ENCODE data around the gene ARVCF.

ARVCF gene

GRCh38 chr22:19984851-19985811 lies 31.5 kb downstream of the ARVCF start:
- no peak for DNase-seq

GRCh38 chr22:19984201-19984753 lies 32.3 kb downstream of the ARVCF start:
- no peak for DNase-seq

- no peak for DNase-seq
Measured at GRCh38 chr22:19983741-19984140, 32.9 kb downstream of the ARVCF start.

DNA sequence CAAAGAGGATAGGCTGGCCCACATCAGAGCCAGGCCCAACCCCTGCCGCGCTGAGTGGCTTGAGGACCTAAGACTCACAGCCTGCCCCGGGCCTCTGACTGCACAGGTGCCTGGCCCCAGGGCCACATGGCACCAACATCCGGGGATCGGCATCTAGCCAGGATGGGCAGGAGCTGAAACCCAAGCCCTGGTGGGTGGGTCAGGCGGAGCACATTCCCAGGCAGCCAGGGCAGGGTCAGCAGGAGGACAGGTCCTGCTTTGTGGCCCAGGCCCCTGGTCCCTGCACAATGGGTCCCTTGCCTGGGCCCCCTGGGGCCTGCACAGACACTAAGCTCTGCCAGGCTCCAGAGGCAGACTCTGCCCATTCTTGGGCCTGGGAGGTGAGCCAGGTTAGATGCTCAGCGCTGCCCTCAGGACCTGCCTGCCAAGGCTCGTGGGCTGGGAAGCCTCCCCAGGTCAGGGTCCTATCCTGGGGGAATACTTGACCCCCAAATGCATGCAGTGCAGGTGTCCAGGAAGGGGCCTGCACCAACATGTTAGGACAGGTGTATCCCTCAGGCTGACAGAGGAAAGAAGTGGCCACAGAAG lies 33.5 kb downstream of the ARVCF start:
- DNase-seq = no peak

DNA sequence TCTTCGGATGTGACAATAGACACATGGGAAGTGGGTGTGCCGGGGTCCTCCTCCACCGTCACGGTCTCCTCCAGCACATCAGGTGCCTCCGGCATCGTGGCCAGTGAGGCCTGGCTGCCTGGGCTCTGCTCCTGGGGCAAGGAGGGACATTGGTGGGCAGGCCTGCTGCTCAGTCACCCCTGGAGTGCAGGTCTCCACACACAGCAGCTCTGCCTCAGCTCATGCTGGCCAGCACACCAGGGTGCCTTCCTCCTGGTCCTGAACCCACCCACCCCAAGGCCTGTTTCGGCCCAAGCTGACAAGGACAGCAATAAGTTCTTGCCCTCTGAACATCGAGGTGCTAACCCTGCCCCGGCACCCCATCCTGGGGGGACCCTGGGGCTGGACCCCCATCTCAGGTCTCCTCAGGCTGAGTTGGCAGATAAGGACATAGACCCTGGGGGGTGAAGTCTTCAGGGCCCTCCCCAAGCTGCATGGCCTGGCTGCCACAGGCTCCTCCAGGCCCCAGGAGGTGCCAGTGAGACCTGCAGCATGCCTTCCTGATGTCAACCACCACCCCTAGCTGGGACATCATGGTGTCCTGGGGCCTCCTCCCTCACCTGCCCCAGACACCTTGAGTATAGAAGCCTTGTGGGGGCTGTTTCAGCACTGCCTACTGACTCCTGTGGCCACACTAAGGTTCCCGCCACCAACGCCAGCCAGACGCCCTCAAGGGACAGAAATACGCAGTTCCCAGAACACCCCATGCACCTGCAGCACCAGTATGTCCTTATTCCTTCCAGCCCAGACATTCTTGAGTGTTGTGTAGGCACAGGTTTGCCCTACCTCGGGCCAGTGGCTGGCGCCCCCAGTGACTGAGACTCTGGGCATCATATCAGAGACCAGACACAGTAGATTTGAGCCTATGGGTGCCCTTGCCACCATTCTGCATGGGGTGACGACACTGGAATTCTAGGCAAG lies 34.4 kb downstream of the ARVCF start:
- DNase-seq = no peak

DNA sequence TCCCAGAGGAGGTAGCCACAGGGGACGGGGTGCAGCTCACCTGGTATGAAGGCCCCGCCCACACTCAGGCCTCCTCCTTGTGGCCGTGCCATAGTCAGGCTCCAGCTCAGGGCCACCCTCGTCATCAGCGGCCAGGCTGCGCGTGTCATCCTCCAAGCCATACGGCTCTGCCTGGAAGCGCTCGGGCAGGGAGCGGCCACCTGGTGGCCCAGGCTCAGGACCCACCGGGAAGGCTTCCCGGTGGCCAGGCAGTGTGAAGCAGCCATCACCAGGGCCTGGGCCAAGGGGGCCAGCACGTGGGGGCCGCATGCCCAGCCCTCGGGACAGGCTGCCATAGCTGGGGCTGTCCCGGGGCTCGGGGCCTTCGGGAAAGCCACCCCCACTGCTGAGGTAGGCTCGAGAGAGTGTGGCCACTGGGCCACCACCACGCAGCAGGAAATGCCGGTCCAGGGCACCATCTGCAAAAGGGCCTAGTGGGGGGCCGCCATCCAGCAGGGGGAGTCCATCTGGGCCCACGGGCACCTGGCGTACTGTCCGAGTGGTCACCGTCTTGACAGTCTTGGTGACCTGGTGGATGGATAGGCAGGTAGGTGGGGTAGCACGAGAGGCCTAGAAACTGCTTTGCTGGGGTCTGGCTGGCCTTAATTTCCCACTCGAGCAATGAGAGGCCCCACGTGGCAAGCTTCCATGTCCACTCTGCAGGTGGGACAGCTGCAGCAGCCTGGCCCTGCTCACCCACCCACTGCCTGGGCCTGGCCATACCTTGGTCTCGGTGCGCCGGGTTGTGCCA lies 35.3 kb downstream of the ARVCF start:
- DNase-seq = no peak

DNA sequence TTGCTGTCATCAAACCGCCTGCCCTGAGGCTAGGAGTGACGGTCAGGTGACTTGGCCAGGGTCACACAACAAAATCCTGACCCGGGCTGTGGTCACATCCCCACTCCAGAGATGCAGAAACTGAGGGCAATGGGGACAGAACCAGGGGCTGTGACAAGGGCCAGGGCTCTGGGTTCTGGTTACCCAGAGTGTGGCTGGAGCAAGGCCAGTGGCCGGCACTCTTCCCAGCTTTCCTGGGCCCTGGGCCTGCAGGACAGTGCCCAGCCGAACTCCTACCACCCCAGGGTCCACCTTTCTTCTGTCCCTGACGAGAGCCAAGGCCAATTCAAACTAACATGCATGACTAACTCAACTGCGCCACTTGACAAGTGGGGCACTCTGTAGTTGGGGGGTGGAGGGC lies 35.9 kb downstream of the ARVCF start:
- DNase-seq = no peak

GRCh38 chr22:19979712-19980493 lies 36.7 kb downstream of the ARVCF start:
- no peak for DNase-seq

DNA sequence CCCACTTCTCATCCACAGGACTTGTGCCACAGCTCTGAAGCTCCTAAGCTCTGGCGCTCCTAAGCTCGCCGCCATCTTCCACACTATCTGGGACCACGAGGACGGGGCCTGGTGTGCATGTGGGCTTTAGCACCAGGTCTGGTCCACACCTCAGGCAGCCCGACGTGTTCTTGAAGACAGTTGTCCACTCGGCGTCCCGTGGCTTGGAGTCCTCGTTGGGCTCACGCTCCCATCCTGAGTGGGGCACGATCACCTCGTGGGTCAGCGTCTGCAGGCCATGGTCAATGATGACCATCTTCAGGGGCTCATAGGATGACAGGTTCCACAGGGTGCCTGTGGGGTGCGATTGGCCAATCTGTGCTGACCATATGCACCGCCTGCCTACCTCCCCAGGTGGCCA lies 37.9 kb downstream of the ARVCF start:
- DNase-seq = no peak

- DNase-seq = no peak
Measured at GRCh38 chr22:19977296-19978243, 39.1 kb downstream of the ARVCF start.

GRCh38 chr22:19976671-19977070 lies 40.0 kb downstream of the ARVCF start:
- no peak for DNase-seq

DNA sequence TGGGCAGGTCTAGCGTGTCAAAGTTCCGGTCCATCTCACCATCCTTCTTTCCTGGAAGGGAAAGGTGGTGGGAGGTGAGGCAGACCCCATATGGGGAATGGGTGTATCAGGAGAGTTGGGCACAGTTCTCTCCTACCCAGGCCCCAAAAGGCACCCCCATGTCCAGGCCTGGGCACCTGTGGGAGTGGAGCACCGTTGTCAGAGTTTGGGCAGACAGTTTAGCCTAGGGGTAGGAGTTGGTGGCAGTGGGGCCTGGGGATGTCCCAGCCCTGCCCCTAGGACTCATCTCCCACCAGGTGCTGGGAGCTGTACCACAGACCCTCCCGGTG lies 41.0 kb downstream of the ARVCF start:
- DNase-seq = no peak

GRCh38 chr22:19974935-19975706 lies 41.5 kb downstream of the ARVCF start:
- peak; percentile 82 for DNase-seq

DNA sequence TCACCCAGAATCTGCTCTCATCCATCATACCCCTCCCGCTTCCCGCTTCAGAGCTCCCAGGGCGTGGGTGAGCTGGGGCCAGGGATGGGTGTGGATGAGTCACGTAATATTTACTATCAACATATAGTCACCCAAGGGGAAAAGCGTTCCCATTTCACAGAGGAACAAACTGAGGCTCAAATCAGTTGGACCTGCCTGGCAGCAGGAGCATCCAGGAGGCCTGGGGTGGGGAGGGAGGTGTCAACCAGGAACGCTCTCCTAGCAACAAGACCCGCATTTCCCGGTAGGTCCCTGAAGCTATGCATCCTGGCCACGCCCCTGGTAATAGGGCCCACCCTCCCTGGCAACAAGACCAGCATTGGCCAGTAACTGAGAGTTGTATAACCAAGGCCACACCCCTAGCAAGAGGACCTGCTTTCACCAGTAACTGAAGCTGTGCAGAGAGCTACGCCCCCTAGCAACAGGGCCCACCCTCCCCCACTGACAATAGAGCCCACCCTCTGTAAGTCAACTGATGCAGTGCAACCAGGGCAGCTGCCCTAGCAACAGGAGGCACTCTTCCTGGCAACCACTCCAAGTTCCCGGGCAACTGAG lies 42.3 kb downstream of the ARVCF start:
- DNase-seq = peak; percentile 47

DNA sequence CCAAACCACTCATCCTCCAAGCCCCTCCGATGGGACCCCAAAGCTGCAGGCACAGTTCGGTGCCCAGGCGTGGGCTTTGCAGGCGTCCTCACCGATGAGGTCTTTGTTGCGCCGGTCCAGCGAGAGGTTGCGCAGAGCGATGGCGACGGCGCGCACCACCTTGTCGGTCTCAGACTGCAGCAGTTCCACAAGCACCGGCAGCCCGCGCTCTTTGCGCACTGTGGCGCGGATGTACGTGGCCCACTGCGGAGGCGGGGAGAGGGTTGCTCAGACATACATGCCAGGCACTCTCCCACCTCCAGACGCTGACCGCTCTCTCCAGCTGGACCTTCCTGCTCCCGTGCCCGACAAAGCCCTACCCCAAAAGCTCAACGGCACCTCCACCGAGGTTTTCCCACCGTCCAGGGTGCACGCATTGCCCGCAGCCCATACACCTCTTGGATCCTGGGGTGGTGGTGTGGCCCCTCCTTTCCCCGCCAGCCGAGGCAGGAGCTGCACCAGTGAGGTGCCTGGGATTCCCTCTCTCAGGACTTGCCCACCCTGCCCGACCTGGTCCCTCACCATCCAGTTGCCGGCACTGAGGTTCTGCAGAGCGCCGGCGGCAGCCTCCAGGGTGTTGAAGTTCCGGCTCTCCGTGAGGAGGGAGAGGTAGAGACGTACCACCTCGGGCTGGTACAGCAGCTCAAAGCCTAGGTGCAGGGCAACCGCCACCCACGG lies 42.9 kb downstream of the ARVCF start:
- DNase-seq = no peak

DNA sequence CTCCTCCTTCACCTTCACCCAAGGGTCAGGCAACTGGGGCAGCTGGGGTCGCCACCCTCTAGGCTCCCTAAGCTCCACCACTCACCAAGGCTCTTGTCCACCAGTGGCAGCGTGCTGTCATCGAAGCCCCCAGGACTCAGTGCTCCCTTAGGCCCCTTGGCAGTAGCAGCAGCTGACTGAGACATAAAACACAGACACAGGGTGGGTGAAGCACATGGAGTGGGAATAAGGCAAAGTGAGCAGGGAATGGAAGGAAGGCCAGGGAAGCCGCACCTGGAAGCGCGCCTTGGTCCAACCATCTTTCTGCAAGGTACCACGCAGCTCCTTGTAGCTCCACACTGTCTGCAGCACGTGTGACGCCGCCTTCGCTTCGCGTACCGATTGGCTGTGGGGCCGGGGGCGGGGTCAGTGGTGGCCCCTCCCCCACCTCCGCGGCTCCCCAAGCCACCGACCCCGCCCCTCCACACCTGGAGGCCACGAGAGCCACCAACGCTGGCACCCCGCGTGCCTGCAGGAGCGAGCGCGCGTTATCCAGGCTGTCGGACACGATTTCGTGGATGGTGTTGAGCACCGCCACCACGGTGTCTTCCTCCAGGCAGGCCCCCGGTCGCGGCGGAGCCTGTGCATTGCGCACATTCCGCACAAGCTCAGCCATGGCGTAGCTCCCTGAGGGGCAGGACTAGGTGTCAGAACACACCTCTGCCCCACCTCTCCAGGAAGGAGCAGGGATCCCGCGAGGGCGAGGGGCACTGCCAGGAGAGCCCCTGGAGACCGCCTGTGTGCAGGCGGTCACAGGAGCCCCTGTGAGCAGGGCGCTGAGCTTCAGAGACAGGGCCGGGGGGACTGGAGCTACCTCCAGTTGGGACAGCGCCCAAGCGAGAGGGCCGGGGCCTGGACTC lies 43.7 kb downstream of the ARVCF start:
- no peak for DNase-seq

DNA sequence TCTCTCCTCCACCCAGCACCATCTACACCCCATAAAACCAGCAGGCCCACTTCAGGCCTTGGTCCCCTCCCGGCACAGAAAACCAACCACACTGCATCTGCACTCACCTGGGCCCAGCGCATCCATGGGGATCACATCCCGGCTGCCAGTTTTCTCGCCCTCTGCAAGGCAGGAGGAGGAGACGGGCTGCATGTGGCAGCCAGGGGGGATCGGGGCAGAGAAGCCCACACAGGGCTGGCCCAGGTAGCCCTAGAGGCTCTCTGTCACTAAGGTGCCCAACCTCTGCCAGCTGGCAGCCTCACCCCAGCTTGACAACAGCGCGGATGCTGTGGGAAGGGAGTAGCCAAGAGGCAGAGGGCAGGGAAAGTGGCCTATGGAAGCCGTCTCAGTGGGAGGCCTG lies 44.4 kb downstream of the ARVCF start:
- DNase-seq = no peak

Data from GF-D8 (cell line).